ENCODE measurements around the gene SHLD1. TPM values are rescaled to one million over a fixed set of nuclear protein-coding genes. Genes with fewer than 3 reads are reported as not detected.
A peak's percentile ranks its signal among the peaks of the same experiment; 100 is the strongest.
"Not testable (repeated sequence)": the region's sequence is repeated elsewhere in the genome, so short reads cannot be mapped to it uniquely, and the experiment has no call there.

The SHLD1 gene
- total RNA-seq, 4 donors from 2014 or later: 4.0 to 11.7 (median 4.7) TPM

- Histone ChIP-seq H3K4me3 (replicated peaks in 1 of 3) (no peak overlapping the region), H3K27me3 (no peaks in the 10 kb centered on the region), H3K36me3 (no peaks in the 10 kb centered on the region), H3K9me3 (no peaks in the 10 kb centered on the region), H3K27ac (no peak overlapping the region), H3K4me1 (peaks cover 5 to 7% of the 10 kb centered on the region in 2 donors)
- TF ChIP-seq CTCF (IDR thresholded peaks at IDR 0.05): no peak
- TF ChIP-seq POLR2A (IDR thresholded peaks at IDR 0.05): no peak
- 88 to 93% methylated on average over 2 of the region's 2 CpGs for WGBS, 2 donors
- intact Hi-C loops (cut with DNase I): loop anchor here (10.0 kb wide), 1 partner anchor 229 kb away; no protein-coding TSS in a partner anchor
- DNase-seq: no peak
These were observed 43.7 kb downstream of the SHLD1 start for GRCh38 chr20:5793916-5794315.

GRCh38 chr20:5796331-5797040 lies 46.3 kb downstream of the SHLD1 start:
- intact Hi-C loops (cut with DNase I): loop anchor here (10.0 kb wide), 1 partner anchor 232 kb away; no protein-coding TSS in a partner anchor
- DNase-seq: no peak
- WGBS, 2 donors: 92 to 93% methylated on average over 8 of the region's 8 CpGs
- Histone ChIP-seq H3K4me1 (peaks cover 5 to 7% of the 10 kb centered on the region in 2 donors), H3K36me3 (no peaks in the 10 kb centered on the region), H3K27ac (no peak overlapping the region), H3K9me3 (no peaks in the 10 kb centered on the region), H3K27me3 (no peaks in the 10 kb centered on the region), H3K4me3 (replicated peaks in 1 of 3) (no peak overlapping the region)
- TF ChIP-seq POLR2A (IDR thresholded peaks at IDR 0.05) (no peak), CTCF (IDR thresholded peaks at IDR 0.05) (no peak)

GRCh38 chr20:5797165-5797564 lies 47.0 kb downstream of the SHLD1 start:
- WGBS, 2 donors: 83 to 100% methylated on average over 1 of the region's 1 CpG
- Histone ChIP-seq H3K27ac (no peak overlapping the region), H3K4me3 (replicated peaks in 1 of 3) (no peak overlapping the region), H3K27me3 (no peaks in the 10 kb centered on the region), H3K36me3 (no peaks in the 10 kb centered on the region), H3K9me3 (no peaks in the 10 kb centered on the region), H3K4me1 (peaks cover 5 to 7% of the 10 kb centered on the region in 2 donors)
- no peak for TF ChIP-seq CTCF (IDR thresholded peaks at IDR 0.05)
- no peak for TF ChIP-seq POLR2A (IDR thresholded peaks at IDR 0.05)
- intact Hi-C loops (cut with DNase I): loop anchor here (10.0 kb wide), 1 partner anchor 232 kb away; no protein-coding TSS in a partner anchor
- no peak for DNase-seq

DNA sequence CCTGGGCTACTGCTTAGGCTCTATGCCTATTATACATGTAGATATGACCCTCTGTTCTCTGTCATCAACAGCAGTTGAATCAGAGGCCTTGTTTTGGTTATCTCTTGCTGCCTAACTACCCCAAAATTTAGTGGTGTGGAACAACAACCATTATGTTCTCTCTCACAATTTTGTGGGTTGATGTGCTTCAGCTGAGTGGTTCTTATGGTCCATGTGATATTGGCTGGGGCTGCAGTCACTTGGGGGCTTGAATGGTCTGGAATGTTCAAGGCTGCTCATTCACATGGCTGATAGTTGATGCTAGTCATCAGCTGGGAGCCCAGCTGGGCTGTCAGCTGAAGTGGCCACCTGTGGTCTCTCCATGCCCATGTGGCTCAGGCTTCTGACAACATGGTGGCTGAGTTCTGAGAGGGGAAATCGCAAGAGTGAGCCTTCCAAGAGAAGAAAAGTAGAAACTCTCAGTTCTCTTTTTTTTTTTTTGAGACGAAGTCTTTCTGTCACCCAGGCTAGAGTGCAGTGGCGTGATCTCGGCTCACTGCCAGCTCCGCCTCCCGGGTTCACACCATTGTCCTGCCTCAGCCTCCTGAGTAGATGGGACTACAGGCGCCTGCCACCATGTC lies 47.8 kb downstream of the SHLD1 start:
- intact Hi-C loops (cut with DNase I): loop anchor here (10.0 kb wide), 1 partner anchor 233 kb away; no protein-coding TSS in a partner anchor
- no peak for TF ChIP-seq CTCF (IDR thresholded peaks at IDR 0.05)
- TF ChIP-seq POLR2A (IDR thresholded peaks at IDR 0.05): no peak
- Histone ChIP-seq H3K36me3 (no peaks in the 10 kb centered on the region), H3K4me3 (replicated peaks in 1 of 3) (no peak overlapping the region), H3K27ac (no peak overlapping the region), H3K27me3 (no peaks in the 10 kb centered on the region), H3K4me1 (peaks cover 5 to 7% of the 10 kb centered on the region in 2 donors), H3K9me3 (no peaks in the 10 kb centered on the region)
- no peak for DNase-seq
- WGBS, 2 donors: 78 to 81% methylated on average over 7 of the region's 7 CpGs

DNA sequence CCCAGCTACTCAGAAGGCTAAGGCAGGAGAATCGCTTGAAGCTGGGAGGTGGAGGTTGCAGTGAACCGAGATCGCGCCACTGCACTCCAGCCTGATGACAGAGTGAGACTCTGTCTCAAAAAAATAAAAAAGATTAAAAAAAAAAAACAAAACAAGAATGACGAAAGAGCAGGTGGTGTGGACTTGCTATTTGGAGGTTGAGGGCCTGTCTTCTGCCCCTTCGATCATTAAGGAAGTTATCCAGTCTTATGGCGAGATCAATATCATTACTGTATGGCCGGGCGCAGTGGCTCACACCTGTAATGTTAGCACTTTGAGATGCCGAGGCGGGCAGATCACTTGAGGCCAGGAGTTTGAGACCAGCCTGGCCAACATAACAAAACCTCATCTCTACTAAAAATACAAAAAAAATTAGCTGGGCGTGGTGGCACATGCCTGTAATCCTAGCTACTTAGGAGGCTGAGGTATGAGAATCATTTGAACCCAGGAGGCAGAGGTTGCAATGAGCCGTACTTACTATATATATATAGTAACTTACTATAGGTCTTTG lies 53.6 kb downstream of the SHLD1 start:
- Histone ChIP-seq H3K27ac (peak overlapping the region in 2 of 3 donors; percentile 22 to 42), H3K4me1 (peaks cover 11 to 17% of the 10 kb centered on the region in 2 donors)
- H3K27me3 ChIP-seq; H3K36me3 ChIP-seq; H3K9me3 ChIP-seq; H3K4me3 ChIP-seq (replicated peaks in 1 of 3); DNase-seq; intact Hi-C loops (cut with DNase I): not testable (repeated sequence)
- WGBS, 2 donors: 88 to 93% methylated on average over 13 of the region's 13 CpGs
